ENCODE measurements around the gene TCF4.

Gene TCF4

GRCh38 chr18:55541571-55541970, 46.4 kb downstream of the TCF4 start:
- no peak for DNase-seq

DNA sequence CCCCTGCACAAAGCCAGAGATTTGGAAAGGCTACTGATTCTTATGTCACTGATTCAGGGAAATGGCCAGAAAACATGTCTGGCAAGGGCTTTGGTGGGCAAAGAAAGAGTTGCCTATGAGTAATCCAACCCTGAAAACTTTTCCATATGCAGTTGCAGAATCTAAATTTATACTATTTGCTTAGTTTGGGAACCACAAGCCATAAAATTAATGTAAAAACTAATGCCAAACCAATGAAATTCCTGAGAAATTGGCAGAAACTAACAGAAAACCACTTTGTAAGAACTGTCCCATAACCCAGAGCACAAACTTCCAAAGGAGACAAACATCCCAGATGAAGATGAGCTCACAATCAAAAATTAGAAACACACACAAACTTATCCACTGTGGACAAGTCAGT, 48.8 kb downstream of the TCF4 start:
- no peak for DNase-seq

GRCh38 chr18:55534996-55535395, 53.0 kb downstream of the TCF4 start:
- no peak for DNase-seq

GRCh38 chr18:55534547-55534946, 53.4 kb downstream of the TCF4 start:
- no peak for DNase-seq

DNA sequence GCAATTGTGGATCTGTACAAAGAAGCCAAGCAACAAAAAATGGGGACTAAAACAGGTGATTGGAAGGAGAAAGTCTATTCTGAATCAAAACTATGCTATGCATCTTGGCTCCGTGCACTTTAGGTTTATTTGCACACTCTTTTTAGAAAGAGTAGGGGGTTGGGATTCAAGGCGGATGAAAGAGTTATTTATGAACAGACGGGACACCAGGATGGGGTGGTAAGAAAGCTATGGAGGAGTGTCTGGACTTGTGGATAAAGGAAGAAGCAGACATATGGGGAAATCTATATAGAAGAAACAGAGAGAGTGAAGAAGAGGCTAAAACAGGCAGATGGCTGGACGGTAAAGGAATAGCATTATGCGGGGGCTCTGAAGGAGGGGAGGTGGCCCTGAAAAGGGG, 57.8 kb downstream of the TCF4 start:
- DNase-seq: no peak

DNA sequence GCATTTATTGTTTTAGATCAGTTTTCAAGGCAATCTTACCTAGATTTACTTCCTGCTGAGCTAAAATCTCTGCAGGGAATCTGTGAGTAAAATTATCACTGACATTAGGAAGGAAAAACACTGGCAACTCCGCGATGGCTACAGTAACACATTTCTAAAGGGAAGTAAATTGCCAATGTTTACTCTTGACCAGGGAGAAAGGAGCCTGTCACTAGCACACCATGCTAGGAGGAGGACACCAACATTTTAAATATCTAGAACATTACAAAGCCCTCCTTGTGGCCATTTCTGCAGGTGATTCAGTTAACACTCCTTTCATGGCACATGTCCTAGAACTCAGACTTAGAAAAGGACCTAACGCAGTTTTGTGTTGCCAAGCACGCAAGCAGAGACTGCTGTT, 58.4 kb downstream of the TCF4 start:
- DNase-seq: no peak

DNA sequence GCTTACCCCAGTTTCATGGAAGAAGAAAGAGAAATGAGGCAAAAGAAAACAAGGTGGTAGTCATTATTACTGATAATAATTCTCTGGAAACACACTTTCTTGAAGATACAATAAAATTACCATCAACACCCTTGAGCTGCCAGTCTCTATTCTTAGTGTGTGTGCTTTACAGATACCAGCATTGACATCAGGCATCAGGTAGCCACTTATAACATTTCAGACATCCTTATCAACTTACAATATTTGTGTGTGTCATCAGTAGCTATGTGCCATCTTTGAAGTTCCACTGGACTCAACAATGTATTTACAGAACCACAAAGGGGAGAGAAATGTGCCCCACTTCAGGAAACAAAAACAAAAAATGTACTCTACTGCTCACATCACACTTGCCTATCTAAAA, 62.1 kb downstream of the TCF4 start:
- DNase-seq: no peak

DNA sequence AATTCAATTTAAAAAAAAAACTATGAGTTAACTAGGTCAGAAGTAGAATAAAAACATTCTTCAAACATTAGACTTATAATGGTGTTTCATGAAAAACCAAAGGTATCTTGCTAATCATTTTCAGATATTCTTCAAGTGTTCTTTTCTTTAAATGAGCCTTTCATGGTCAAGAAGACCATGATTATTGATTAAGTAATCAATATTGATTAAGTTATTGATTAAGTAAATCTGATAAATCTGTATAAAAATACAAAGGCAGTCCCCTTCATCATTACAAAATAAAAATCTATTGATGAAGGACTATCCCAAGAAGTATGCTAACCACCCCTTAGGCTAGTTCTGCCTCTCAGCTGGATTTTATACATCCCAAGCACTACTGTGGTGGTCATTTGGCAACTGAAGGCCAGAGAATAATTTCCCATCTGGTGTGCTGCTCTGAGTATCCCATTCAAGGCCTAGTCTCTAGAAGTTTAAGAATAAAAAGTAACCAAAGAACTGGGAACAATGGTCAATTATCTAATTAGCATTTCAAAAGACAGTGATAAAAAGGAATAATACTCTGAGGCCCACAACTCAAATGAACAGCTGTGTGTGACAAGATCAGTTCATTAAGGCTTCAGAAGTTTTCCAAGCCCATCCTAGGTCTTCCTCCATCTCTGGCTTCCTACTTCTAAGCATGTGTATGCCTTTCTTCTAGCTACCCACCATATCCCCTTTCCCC, 63.5 kb downstream of the TCF4 start:
- DNase-seq: no peak

- DNase-seq: no peak
Observed at GRCh38 chr18:55523001-55523400, 65.0 kb downstream of the TCF4 start.

GRCh38 chr18:55522011-55522410, 66.0 kb downstream of the TCF4 start:
- no peak for DNase-seq

- no peak for DNase-seq
Observed at GRCh38 chr18:55517055-55517454, 70.9 kb downstream of the TCF4 start.

DNA sequence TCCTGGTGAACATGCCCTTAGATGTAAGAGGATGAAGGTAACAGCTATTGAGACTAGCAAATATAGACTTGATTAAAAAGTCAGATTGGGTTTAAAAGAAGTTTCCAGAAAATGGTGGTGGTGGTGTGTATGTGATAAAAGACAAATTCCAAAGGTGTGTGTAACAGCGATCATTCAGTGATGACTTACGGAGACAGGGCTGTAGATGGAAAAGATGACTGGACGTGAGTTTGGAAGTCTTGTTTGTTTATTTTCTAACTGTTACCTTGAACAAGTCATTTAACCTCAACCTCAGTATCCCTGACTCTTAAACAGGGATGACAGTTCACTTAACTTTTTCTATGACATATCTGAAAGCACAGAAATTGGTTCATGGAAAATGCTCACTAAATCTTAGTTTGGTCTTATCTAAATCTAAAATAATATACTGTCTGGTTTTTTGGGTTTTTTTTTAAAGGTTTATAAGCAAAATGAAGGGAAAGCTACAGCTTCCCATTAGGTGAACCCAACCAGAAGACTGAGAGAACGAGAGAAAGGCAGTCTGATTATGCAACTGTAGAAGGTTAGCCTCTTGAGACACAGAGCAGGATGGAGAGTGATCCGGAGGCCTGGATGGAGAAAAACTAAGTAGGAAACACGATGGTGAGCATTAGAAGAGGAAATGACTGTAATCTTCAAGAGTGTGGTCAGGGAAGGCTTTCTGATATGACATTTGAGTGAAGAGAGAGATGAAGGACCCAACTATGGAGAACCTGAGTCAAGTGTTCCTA, 71.9 kb downstream of the TCF4 start:
- DNase-seq: no peak

- DNase-seq: no peak
Observed at GRCh38 chr18:55515214-55515613, 72.8 kb downstream of the TCF4 start.

DNA sequence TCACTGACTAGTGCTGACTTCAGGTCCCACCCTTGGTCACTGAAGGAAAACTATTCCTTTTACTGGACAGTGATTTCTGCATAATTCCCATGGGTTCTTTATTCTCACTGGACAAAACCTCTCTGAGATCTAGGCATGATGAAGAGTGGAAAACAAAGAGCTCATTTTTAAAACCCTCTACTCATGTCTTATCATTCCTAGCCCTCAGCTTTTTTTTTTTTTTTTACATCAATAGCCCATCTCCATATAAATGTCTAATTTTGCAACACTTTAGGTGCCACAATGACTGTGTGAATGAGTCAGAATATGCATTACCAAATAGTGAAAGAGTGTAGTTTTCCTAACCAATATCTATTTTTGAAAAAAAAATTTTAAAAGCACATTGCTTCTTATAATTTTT, 74.8 kb downstream of the TCF4 start:
- DNase-seq: no peak

DNA sequence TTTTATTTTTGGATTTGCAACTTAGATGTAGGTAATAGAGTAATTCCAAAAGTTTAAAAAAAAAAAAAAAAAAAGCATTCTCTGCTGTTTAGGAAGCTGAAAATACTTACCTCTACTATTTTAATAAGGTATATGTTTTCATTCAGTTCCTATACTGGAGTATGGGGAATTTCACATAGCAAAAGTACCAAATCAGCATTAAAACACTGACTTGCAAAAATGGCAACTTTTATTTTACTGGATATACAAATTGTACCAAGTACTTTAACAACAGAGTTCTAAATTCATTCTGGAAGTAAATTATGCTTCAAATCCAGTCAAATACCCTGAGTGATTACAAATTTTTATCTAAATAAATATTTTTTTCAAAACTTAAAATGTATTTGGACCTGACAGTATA, 76.7 kb downstream of the TCF4 start:
- no peak for DNase-seq

- no peak for DNase-seq
Observed at GRCh38 chr18:55510809-55511208, 77.2 kb downstream of the TCF4 start.

DNA sequence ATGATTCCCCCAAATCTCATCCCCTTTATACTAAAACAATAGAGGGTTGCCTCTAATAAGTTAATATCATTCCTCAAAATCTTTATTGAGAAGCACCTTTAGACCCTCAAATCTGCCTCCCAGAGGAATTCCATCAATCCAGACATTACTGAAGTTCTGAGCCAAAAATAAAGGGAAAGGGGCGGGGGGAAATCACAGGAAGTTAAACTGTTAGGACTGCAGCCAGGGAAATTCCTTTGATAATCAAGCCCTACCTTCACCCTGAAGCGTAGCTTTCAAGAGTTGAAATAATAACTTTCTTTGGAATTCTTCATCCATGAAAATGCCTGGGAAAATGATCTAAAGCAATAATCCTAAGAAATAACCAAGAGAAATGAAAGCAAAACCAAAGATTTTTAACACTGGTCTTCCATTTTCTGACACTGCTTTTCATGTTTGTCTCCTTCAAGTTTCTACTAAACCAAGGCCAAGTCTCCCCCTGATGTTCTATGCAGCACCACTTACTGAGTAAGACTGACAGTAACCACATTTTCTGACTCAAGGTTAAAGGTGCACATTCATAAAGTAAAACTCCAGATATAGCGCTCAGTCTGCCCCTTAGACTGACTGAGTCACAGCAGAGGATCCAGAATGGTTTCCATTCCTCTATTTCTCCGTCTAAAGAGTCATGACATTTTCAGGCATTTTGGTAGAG, 78.2 kb downstream of the TCF4 start:
- DNase-seq: no peak

GRCh38 chr18:55508651-55509050, 79.3 kb downstream of the TCF4 start:
- DNase-seq: no peak

GRCh38 chr18:55506074-55506473, 81.9 kb downstream of the TCF4 start:
- no peak for DNase-seq

GRCh38 chr18:55504808-55505207, 83.2 kb downstream of the TCF4 start:
- no peak for DNase-seq

GRCh38 chr18:55503167-55503820, 84.7 kb downstream of the TCF4 start:
- DNase-seq: no peak

DNA sequence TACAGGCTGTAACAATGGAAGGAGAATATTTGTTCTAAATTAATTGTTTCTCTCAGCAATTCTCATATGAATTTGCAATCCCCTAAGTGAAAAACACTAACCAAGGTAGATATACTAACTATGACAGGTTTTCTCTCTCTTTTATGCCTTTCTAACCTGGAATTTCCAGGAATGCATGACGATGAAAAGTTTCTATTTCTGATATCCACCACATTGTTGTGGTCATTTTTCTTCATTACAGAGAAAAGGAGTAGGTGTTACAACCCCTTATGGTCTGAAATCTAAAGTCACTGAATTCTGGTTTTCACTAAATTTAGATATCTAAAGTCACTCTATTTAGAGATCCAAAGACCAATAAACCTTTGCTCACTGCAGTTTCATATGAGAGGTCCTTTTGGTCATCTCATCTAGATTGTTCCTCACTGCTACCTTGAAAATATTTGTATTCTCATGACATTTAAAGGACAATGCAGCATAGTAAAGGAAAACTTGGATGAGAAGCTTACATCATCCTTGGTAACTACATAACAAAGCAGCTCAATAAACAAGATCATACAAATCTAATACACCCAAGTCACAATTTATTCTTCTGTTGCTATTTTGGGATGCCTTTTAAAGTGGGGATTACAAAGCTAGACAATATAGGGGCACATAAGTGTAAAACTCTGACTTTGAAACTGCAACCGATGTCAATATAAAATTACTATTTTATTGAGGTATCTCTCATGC, 85.8 kb downstream of the TCF4 start:
- no peak for DNase-seq

- no peak for DNase-seq
Observed at GRCh38 chr18:55501579-55501978, 86.4 kb downstream of the TCF4 start.

Data from NCI-H748 treated with DMSO at 0.1 percent for 48 hours (cell line).